ENCODE measurements around the gene CDCA4.
"Not testable (repeated sequence)": the region's sequence is repeated elsewhere in the genome, so short reads cannot be mapped to it uniquely, and the experiment has no call there.

The CDCA4 gene

GRCh38 chr14:105030194-105030593 lies 9.3 kb upstream of the CDCA4 start:
- H3K4me3 ChIP-seq (ENCODE audit: low read depth, low read length), result no peak overlapping the region
- no peak for TF ChIP-seq CTCF (IDR thresholded peaks at IDR 0.05; ENCODE audit: control insufficient read depth, extremely low read depth, insufficient read depth)
- DNase-seq (ENCODE audit: low read depth), result no peak

GRCh38 chr14:105029402-105029801 lies 8.5 kb upstream of the CDCA4 start:
- H3K4me3 ChIP-seq (ENCODE audit: low read depth, low read length), result no peak overlapping the region
- TF ChIP-seq CTCF (IDR thresholded peaks at IDR 0.05; ENCODE audit: control insufficient read depth, extremely low read depth, insufficient read depth), result no peak
- DNase-seq (ENCODE audit: low read depth), result no peak

- DNase-seq (ENCODE audit: low read depth), result peak; percentile 62
- TF ChIP-seq CTCF (IDR thresholded peaks at IDR 0.05; ENCODE audit: control insufficient read depth, extremely low read depth, insufficient read depth), result no peak
- H3K4me3 ChIP-seq (ENCODE audit: low read depth, low read length), result no peak overlapping the region
These were observed 7.5 kb upstream of the CDCA4 start for GRCh38 chr14:105028251-105028927.

GRCh38 chr14:105027718-105028117 lies 6.8 kb upstream of the CDCA4 start:
- H3K4me3 ChIP-seq (ENCODE audit: low read depth, low read length); DNase-seq (ENCODE audit: low read depth): not testable (repeated sequence)

GRCh38 chr14:105026802-105027563 lies 6.1 kb upstream of the CDCA4 start:
- no peak for TF ChIP-seq CTCF (IDR thresholded peaks at IDR 0.05; ENCODE audit: control insufficient read depth, extremely low read depth, insufficient read depth)
- DNase-seq (ENCODE audit: low read depth), result peak; percentile 89
- no peak overlapping the region for H3K4me3 ChIP-seq (ENCODE audit: low read depth, low read length)

GRCh38 chr14:105026033-105026785 lies 5.3 kb upstream of the CDCA4 start:
- TF ChIP-seq CTCF (IDR thresholded peaks at IDR 0.05; ENCODE audit: control insufficient read depth, extremely low read depth, insufficient read depth), result no peak
- no peak overlapping the region for H3K4me3 ChIP-seq (ENCODE audit: low read depth, low read length)
- DNase-seq (ENCODE audit: low read depth), result no peak

GRCh38 chr14:105025429-105025828 lies 4.5 kb upstream of the CDCA4 start:
- no peak for DNase-seq (ENCODE audit: low read depth)
- no peak overlapping the region for H3K4me3 ChIP-seq (ENCODE audit: low read depth, low read length)
- no peak for TF ChIP-seq CTCF (IDR thresholded peaks at IDR 0.05; ENCODE audit: control insufficient read depth, extremely low read depth, insufficient read depth)

Measured in LNCaP clone FGC (cell line).